Ecto neural progenitor cell (in vitro differentiated cells): Measurements from ENCODE around the gene ADAMTS17.

ENCODE experiments used
- DNase-seq: peaks from one replicate; pipeline ENCODE4 v3.0.0-alpha.2; 2018; ENCODE audit warnings: low spot score

ADAMTS17 gene

GRCh38 chr15:100341750-100342560 is at the start of gene ADAMTS17:
Gene ADAMTS17 (minus strand): TSS chr15:100341975. CDS start chr15:100341899, 76 bp downstream.
- DNase-seq = peak; percentile 95

GRCh38 chr15:100385300-100386050 is 43.7 kb upstream of the ADAMTS17 start:
- DNase-seq = no peak

GRCh38 chr15:100384108-100384410 is 42.3 kb upstream of the ADAMTS17 start:
- DNase-seq = no peak

- no peak for DNase-seq
Observed at GRCh38 chr15:100383302-100384107, 41.7 kb upstream of the ADAMTS17 start.

GRCh38 chr15:100373942-100374341 is 32.2 kb upstream of the ADAMTS17 start:
- DNase-seq = no peak

GRCh38 chr15:100373120-100373896 is 31.5 kb upstream of the ADAMTS17 start:
- peak; percentile 48 for DNase-seq

GRCh38 chr15:100372739-100373119 is 31.0 kb upstream of the ADAMTS17 start:
- DNase-seq = no peak

GRCh38 chr15:100355342-100355741 is 13.6 kb upstream of the ADAMTS17 start:
- no peak for DNase-seq

GRCh38 chr15:100353449-100353848 is 11.7 kb upstream of the ADAMTS17 start:
- no peak for DNase-seq

- no peak for DNase-seq
Observed at GRCh38 chr15:100350434-100351226, 8.9 kb upstream of the ADAMTS17 start.

- DNase-seq = peak; percentile 92
Observed at GRCh38 chr15:100349696-100350433, 8.1 kb upstream of the ADAMTS17 start.

- DNase-seq = no peak
Observed at GRCh38 chr15:100349321-100349695, 7.5 kb upstream of the ADAMTS17 start.

GRCh38 chr15:100348578-100348977 is 6.8 kb upstream of the ADAMTS17 start:
- DNase-seq = no peak

- DNase-seq = no peak
Observed at GRCh38 chr15:100346866-100347512, 5.2 kb upstream of the ADAMTS17 start.

- no peak for DNase-seq
Observed at GRCh38 chr15:100345438-100345837, 3.7 kb upstream of the ADAMTS17 start.

- no peak for DNase-seq
Observed at GRCh38 chr15:100343251-100343650, 1.5 kb upstream of the ADAMTS17 start.

GRCh38 chr15:100341239-100341749 is 481 bp downstream of the ADAMTS17 start:
- DNase-seq = no peak

GRCh38 chr15:100340721-100341238 is 995 bp downstream of the ADAMTS17 start:
- peak; percentile 58 for DNase-seq

- no peak for DNase-seq
Observed at GRCh38 chr15:100339999-100340398, 1.8 kb downstream of the ADAMTS17 start.
